WTC11 (cell line): Measurements from ENCODE around the gene DIDO1. TPM values are rescaled to one million over a fixed set of nuclear protein-coding genes. Genes with fewer than 3 reads are reported as not detected.

Experiments used
- ATAC-seq: fragments of 200-7000 bp; cut with Tn5 transposase; 2 replicates; pipeline ENCODE4 v1.10.0; 2021; ENCODE audit warnings: mild to moderate bottlenecking, moderate library complexity
- CTCF ChIA-PET: fragments of 300-600 bp; sonication (Branson Sonifier 250); formaldehyde crosslinking; loops from one replicate; lab custom pipeline; 2021; ENCODE audit warnings: antibody characterized with exemption; lab: Charles Lee
- POLR2A ChIA-PET: fragments of 350-600 bp; sonication (Branson Sonifier 250); formaldehyde crosslinking; loops from one replicate; lab custom pipeline; 2021; ENCODE audit warnings: antibody characterized with exemption; lab: Charles Lee
- DNase-seq: peaks from one replicate; pipeline ENCODE4 v3.0.0; 2021; ENCODE audit warnings: low spot score
- H3K27ac Mint-ChIP-seq: 2 replicates; pipeline ENCODE4 v1.8.0; 2021; ENCODE audit warnings: mixed read lengths
- H3K27me3 Mint-ChIP-seq: 2 replicates; pipeline ENCODE4 v1.8.0; 2021; ENCODE audit warnings: low read depth, mild to moderate bottlenecking, moderate library complexity, mixed read lengths
- H3K36me3 Mint-ChIP-seq: 2 replicates; pipeline ENCODE4 v1.8.0; 2021; ENCODE audit warnings: mixed read lengths
- H3K4me1 Mint-ChIP-seq: 2 replicates; pipeline ENCODE4 v1.8.0; 2022; ENCODE audit warnings: mixed read lengths
- H3K4me3 Mint-ChIP-seq: 2 replicates; pipeline ENCODE4 v1.8.0; 2021; ENCODE audit warnings: mild to moderate bottlenecking, moderate library complexity, mixed read lengths
- H3K9me3 Mint-ChIP-seq: 2 replicates; pipeline ENCODE4 v1.8.0; 2021; ENCODE audit warnings: mixed read lengths
- GABPB1 ChIP-seq: sonication (generic); formaldehyde crosslinking; IDR thresholded peaks from 2 replicates; pipeline ENCODE4 v1.8.1; 2023; ENCODE audit warnings: mild to moderate bottlenecking, missing genetic modification reagents
- GRHL2 ChIP-seq: fragments of 250-450 bp; sonication (Bioruptor Pico); IDR thresholded peaks from 2 replicates; pipeline ENCODE4 v1.8.0; 2022; ENCODE audit warnings: mild to moderate bottlenecking, moderate library complexity; ENCODE audit not compliant: insufficient replicate concordance, severe bottlenecking
- KAT7 ChIP-seq: sonication (generic); formaldehyde crosslinking; IDR thresholded peaks from 2 replicates; pipeline ENCODE4 v1.8.1; 2023; ENCODE audit warnings: missing genetic modification reagents, mild to moderate bottlenecking, borderline replicate concordance
- NFYB ChIP-seq: sonication (generic); formaldehyde crosslinking; conservative IDR thresholded peaks from 2 replicates; pipeline ENCODE4 v1.8.0; 2022; ENCODE audit warnings: low read depth, missing genetic modification reagents
- NR2C2 ChIP-seq: sonication (generic); formaldehyde crosslinking; IDR thresholded peaks from 2 replicates; pipeline ENCODE4 v1.8.0; 2022; ENCODE audit warnings: mild to moderate bottlenecking, missing genetic modification reagents
- RORB ChIP-seq: fragments of 250-450 bp; sonication (Bioruptor Pico); IDR thresholded peaks from 2 replicates; pipeline ENCODE4 v1.9.0; 2021; ENCODE audit warnings: mild to moderate bottlenecking
- ZNF232 ChIP-seq: sonication (generic); formaldehyde crosslinking; IDR thresholded peaks from 2 replicates; pipeline ENCODE4 v1.8.0; 2022; ENCODE audit warnings: mild to moderate bottlenecking, missing genetic modification reagents
- ZNF317 ChIP-seq: sonication (generic); formaldehyde crosslinking; IDR thresholded peaks from 2 replicates; pipeline ENCODE4 v1.8.1; 2023; ENCODE audit warnings: low read depth, mild to moderate bottlenecking, moderate library complexity, missing genetic modification reagents, borderline replicate concordance
- ZNF416 ChIP-seq: fragments of 250-450 bp; sonication (Bioruptor Pico); IDR thresholded peaks from 2 replicates; pipeline ENCODE4 v1.9.0; 2021; ENCODE audit warnings: mild to moderate bottlenecking, inconsistent platforms
- total RNA-seq: library from RNA; stranded (reverse); gene quantifications from 3 replicates; pipeline ENCODE4 v1.2.3, GENCODE V29; 2021
- TF ChIP-seq, protein P1 (sequence below): sonication (generic); formaldehyde crosslinking; IDR thresholded peaks from 2 replicates; pipeline ENCODE4 v1.8.0; 2022; ENCODE audit warnings: mild to moderate bottlenecking, missing genetic modification reagents
- TF ChIP-seq, protein P2 (sequence below): sonication (generic); formaldehyde crosslinking; IDR thresholded peaks from 2 replicates; pipeline ENCODE4 v1.8.1; 2022; ENCODE audit warnings: mild to moderate bottlenecking, moderate library complexity, missing genetic modification reagents
- TF ChIP-seq, protein P3 (sequence below): fragments of 250-450 bp; sonication (Bioruptor Pico); IDR thresholded peaks from 2 replicates; pipeline ENCODE4 v1.9.0; 2021; ENCODE audit warnings: mild to moderate bottlenecking
- TF ChIP-seq, protein P4 (sequence below): sonication (generic); formaldehyde crosslinking; IDR thresholded peaks from 2 replicates; pipeline ENCODE4 v1.8.0; 2022; ENCODE audit warnings: mild to moderate bottlenecking, missing genetic modification reagents
- TF ChIP-seq, protein P5 (sequence below): sonication (generic); formaldehyde crosslinking; IDR thresholded peaks from 2 replicates; pipeline ENCODE4 v1.8.1; 2023; ENCODE audit warnings: mild to moderate bottlenecking, missing genetic modification reagents, moderate library complexity
- TF ChIP-seq, protein P6 (sequence below): sonication (generic); formaldehyde crosslinking; IDR thresholded peaks from 2 replicates; pipeline ENCODE4 v1.8.0; 2022; ENCODE audit warnings: mild to moderate bottlenecking, missing genetic modification reagents

Gene DIDO1
- total RNA-seq, 1 experiment from 2014 or later = 87.3 TPM

DNA sequence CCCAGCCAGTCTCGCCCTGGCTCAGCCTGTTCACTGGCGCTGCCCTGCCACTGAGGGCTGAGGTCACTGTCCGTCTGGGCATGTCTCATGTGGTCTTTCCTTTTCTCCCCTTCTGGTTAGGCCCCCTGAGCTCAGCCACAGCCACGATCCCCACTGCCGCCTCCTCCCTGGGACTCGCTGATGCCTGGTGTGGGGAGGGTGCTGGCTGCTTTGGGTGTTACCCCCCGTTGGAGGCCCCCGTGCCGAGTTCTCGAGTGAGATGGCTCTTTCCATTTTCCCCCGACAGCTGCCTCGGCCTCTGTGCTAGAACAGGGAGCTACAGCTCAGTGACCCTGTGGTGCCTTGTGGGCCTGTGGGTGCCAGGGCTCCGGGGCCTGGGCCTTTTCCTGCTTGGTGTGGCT is 49.8 kb downstream of the DIDO1 start:
- TF ChIP-seq, protein P1, sequence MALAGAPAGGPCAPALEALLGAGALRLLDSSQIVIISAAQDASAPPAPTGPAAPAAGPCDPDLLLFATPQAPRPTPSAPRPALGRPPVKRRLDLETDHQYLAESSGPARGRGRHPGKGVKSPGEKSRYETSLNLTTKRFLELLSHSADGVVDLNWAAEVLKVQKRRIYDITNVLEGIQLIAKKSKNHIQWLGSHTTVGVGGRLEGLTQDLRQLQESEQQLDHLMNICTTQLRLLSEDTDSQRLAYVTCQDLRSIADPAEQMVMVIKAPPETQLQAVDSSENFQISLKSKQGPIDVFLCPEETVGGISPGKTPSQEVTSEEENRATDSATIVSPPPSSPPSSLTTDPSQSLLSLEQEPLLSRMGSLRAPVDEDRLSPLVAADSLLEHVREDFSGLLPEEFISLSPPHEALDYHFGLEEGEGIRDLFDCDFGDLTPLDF (CRISPR knock-in tag) = no peak
- TF ChIP-seq, protein P2, sequence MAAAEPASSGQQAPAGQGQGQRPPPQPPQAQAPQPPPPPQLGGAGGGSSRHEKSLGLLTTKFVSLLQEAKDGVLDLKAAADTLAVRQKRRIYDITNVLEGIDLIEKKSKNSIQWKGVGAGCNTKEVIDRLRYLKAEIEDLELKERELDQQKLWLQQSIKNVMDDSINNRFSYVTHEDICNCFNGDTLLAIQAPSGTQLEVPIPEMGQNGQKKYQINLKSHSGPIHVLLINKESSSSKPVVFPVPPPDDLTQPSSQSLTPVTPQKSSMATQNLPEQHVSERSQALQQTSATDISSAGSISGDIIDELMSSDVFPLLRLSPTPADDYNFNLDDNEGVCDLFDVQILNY = no peak
- TF ChIP-seq, protein P3, sequence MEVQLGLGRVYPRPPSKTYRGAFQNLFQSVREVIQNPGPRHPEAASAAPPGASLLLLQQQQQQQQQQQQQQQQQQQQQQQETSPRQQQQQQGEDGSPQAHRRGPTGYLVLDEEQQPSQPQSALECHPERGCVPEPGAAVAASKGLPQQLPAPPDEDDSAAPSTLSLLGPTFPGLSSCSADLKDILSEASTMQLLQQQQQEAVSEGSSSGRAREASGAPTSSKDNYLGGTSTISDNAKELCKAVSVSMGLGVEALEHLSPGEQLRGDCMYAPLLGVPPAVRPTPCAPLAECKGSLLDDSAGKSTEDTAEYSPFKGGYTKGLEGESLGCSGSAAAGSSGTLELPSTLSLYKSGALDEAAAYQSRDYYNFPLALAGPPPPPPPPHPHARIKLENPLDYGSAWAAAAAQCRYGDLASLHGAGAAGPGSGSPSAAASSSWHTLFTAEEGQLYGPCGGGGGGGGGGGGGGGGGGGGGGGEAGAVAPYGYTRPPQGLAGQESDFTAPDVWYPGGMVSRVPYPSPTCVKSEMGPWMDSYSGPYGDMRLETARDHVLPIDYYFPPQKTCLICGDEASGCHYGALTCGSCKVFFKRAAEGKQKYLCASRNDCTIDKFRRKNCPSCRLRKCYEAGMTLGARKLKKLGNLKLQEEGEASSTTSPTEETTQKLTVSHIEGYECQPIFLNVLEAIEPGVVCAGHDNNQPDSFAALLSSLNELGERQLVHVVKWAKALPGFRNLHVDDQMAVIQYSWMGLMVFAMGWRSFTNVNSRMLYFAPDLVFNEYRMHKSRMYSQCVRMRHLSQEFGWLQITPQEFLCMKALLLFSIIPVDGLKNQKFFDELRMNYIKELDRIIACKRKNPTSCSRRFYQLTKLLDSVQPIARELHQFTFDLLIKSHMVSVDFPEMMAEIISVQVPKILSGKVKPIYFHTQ (CRISPR knock-in tag) = no peak
- no peak for TF ChIP-seq RORB (CRISPR knock-in tag)
- no peak for TF ChIP-seq ZNF317 (CRISPR knock-in tag)
- TF ChIP-seq NFYB (CRISPR knock-in tag) = no peak
- TF ChIP-seq ZNF232 (CRISPR knock-in tag) = no peak
- no peak for TF ChIP-seq GRHL2 (CRISPR knock-in tag)
- TF ChIP-seq KAT7 = no peak
- DNase-seq (no peak), ATAC-seq (no peak)
- ChIA-PET CTCF (interaction anchor here (0.9 to 2.5 kb wide), 8 partner anchors 15 to 169 kb away, joined by 3 to 8 read pairs (median 4); partner anchors contain the start of genes DIDO1 and TCFL5), POLR2A (interaction anchor here (1.2 kb wide), 1 partner anchor 24 kb away, joined by 5 read pairs; no protein-coding TSS in a partner anchor)
- H3K4me1 Mint-ChIP-seq = peaks cover 34% of the 10 kb centered on the region
- H3K4me3 Mint-ChIP-seq = no peak overlapping the region
- H3K9me3 Mint-ChIP-seq = no peaks in the 10 kb centered on the region
- H3K27ac Mint-ChIP-seq = no peak overlapping the region
- H3K36me3 Mint-ChIP-seq = peaks cover 2% of the 10 kb centered on the region
- no peaks in the 10 kb centered on the region; the same call in 1 of the 2 replicates for H3K27me3 Mint-ChIP-seq

DNA sequence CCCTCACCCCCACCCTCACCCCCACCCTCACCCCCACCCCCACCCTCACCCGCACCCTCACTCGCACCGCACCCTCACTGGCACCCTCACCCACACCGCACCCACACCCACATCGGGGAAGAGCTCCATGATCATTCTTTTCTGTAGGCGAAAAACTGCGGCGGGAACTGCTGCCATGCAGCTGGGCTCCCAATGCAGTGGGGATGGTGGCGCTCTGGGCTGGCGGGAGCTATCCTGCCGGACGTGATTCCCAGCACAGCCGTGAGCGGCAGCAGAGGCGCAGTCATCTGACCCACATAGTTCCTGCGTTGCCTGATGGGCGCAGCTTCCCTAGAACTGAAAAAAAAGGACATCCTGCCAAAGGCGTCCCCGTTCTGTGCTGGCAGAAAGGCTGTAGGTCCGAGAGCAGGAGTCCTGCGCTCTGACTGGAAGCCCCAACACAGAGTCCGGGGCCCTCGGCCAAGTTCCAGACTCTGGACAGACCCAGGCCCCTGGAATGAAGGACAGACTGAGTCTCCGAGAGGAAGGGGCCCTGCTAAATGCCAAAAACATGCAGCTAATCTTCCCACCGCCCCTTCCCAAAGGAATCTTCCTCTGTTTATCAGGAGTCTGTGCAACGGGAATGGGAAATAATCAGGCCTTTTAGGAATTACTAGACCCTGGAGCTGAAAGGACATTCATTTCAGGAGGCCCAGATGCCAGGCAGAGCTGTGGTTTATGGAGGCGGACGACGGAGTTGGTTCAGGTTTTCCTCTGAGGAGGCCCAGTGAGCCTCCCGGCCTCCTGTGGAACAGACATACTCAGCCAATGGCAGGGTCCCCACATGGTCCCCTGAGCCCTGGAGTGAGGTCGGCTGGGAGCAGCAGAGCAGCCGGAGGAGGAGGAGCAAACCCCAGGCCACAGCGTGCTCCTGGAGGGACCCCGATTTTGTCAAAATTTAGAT is 50.6 kb downstream of the DIDO1 start:
- H3K9me3 Mint-ChIP-seq = no peaks in the 10 kb centered on the region
- H3K36me3 Mint-ChIP-seq = no peaks in the 10 kb centered on the region
- H3K4me1 Mint-ChIP-seq = peaks cover 32% of the 10 kb centered on the region
- H3K27ac Mint-ChIP-seq = peak overlapping the region; percentile 95
- no peaks in the 10 kb centered on the region; the same call in 1 of the 2 replicates for H3K27me3 Mint-ChIP-seq
- peak; percentile 62 for ATAC-seq
- H3K4me3 Mint-ChIP-seq = peak overlapping the region; percentile 34; the same call in 1 of the 2 replicates
- peak; percentile 83 for DNase-seq
- ChIA-PET POLR2A (interaction anchor here (0.9 to 1.0 kb wide), 2 partner anchors 14 to 52 kb away, joined by 3 read pairs; partner anchors contain the start of gene TCFL5), CTCF (interaction anchor here (0.6 to 2.5 kb wide), 29 partner anchors 9 to 347 kb away, joined by 3 to 9 read pairs (median 4); partner anchors contain the start of genes BHLHE23, DIDO1, MRGBP and TCFL5)
- TF ChIP-seq GABPB1 (peak; percentile 15; the same call in 1 of the 2 replicates), NR2C2 (no peak), ZNF416 (CRISPR knock-in tag) (no peak)
- TF ChIP-seq, protein P4, sequence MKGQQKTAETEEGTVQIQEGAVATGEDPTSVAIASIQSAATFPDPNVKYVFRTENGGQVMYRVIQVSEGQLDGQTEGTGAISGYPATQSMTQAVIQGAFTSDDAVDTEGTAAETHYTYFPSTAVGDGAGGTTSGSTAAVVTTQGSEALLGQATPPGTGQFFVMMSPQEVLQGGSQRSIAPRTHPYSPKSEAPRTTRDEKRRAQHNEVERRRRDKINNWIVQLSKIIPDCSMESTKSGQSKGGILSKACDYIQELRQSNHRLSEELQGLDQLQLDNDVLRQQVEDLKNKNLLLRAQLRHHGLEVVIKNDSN (CRISPR knock-in tag) = peak; percentile 35; the same call in 1 of the 2 replicates
- TF ChIP-seq, protein P5, sequence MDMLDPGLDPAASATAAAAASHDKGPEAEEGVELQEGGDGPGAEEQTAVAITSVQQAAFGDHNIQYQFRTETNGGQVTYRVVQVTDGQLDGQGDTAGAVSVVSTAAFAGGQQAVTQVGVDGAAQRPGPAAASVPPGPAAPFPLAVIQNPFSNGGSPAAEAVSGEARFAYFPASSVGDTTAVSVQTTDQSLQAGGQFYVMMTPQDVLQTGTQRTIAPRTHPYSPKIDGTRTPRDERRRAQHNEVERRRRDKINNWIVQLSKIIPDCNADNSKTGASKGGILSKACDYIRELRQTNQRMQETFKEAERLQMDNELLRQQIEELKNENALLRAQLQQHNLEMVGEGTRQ (CRISPR knock-in tag) = peak; percentile 52
- TF ChIP-seq, protein P6, sequence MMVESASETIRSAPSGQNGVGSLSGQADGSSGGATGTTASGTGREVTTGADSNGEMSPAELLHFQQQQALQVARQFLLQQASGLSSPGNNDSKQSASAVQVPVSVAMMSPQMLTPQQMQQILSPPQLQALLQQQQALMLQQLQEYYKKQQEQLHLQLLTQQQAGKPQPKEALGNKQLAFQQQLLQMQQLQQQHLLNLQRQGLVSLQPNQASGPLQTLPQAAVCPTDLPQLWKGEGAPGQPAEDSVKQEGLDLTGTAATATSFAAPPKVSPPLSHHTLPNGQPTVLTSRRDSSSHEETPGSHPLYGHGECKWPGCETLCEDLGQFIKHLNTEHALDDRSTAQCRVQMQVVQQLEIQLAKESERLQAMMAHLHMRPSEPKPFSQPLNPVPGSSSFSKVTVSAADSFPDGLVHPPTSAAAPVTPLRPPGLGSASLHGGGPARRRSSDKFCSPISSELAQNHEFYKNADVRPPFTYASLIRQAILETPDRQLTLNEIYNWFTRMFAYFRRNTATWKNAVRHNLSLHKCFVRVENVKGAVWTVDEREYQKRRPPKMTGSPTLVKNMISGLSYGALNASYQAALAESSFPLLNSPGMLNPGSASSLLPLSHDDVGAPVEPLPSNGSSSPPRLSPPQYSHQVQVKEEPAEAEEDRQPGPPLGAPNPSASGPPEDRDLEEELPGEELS (CRISPR knock-in tag) = no peak
